Left renal cortex interstitium (tissue), 4 donors: ENCODE results near the gene SLC13A2. TPM values are rescaled to one million over a fixed set of nuclear protein-coding genes. Genes with fewer than 3 reads are reported as not detected.
"Not testable (repeated sequence)": the region's sequence is repeated elsewhere in the genome, so short reads cannot be mapped to it uniquely, and the experiment has no call there.

ENCODE experiments used
- DNase-seq, 4 donors: peaks; one replicate each; pipeline ENCODE4 v3.0.0-alpha.2; 2013; ENCODE audit warnings: low read depth in 4 of 4, low spot score in 2 of 4, missing footprints in 1 of 4
- polyA plus RNA-seq, 4 donors: library from polyadenylated mRNA; unstranded; fragments of 120-200 nt; gene quantifications; one replicate each; pipeline ENCODE4 v1.2.1, GENCODE V29; 2013; ENCODE audit not compliant: insufficient read length in 4 of 4

The SLC13A2 gene, protein sequence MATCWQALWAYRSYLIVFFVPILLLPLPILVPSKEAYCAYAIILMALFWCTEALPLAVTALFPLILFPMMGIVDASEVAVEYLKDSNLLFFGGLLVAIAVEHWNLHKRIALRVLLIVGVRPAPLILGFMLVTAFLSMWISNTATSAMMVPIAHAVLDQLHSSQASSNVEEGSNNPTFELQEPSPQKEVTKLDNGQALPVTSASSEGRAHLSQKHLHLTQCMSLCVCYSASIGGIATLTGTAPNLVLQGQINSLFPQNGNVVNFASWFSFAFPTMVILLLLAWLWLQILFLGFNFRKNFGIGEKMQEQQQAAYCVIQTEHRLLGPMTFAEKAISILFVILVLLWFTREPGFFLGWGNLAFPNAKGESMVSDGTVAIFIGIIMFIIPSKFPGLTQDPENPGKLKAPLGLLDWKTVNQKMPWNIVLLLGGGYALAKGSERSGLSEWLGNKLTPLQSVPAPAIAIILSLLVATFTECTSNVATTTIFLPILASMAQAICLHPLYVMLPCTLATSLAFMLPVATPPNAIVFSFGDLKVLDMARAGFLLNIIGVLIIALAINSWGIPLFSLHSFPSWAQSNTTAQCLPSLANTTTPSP
- polyA plus RNA-seq: 10 to 100 TPM in 3 of 4 donors, 1 to 10 TPM in 1; 6.0 to 19.3 (median 14.6) TPM

DNA sequence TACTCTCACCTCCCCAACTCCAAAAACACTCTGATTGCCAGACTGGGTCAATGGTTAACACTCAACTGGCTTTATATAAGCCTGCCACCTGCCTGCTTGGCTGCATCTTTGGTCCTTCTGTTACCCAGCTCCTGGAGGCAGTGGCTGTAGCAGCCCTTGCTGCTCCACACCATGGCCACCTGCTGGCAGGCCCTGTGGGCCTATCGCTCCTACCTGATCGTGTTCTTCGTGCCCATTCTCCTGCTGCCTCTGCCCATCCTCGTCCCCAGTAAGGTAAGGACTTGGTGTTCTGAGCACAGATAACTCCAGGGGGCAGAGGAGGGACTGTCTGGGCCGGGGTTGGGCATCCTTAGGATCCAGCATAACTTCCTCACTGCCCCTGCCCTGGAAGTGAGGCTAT is at the start of gene SLC13A2:
Gene SLC13A2, plus strand, starts transcription at position 103 of the 400 bp plus-strand sequence. Its CDS starts 69 bp downstream, at position 172.
- DNase-seq: no peak

DNA sequence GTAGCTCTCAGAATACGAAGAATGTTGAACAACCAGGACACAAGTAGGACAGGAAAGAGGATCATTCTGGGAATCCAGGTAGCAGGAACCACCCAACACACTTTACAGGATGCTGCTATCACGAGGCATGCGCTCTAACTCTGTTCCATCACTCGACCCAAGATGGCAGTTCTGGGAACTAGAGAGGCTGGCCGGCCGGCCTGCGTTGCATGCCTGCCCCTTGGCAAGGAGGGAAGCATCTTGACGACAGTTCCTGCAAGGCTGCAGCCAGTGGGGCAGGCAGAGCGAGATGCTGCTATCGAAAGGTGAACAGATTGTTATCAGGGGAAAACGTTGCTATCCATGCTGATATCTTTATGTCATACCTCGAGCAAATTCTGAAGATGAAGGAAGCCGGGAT is 48.2 kb upstream of the SLC13A2 start:
- DNase-seq: no peak

DNA sequence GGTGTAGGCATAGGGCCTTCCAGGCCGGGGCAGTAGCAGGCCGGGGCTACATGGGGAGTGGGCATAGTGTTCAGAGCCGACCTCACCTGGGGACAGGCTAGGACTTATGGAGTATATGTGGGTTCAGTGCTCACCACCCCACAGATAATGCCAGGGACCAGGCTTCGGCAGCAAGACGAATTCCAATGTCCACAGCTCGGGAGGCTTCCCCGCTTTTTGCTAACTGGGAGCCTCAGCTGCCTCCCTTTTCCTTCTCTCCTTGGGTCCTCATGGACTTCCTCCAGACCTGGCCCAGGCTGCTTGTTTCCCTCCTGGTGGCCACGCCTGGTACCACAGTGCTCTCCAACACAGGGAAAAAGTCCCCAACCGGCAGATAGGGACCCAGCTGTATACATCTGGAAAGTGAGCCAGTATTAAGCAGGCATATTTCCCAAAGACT is 47.3 kb upstream of the SLC13A2 start:
- DNase-seq: no peak

DNA sequence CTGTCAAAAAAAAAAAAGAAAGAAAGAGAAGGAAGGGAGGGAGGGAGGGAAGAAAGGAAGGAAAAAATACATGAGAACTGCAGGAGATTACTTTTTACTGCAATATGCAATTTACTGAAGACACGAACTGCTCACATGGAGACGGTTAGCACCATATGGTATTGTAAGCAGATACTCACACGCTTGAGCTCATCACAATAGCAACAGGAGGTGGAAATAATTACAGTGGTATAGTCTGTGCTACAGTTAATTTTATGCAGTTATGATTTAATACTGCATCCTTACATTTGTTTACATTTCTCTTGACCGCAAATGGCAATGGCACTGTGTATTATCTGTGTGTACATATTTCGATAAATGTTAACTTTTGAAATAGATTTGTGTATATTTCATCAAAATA is 46.1 kb upstream of the SLC13A2 start:
- no peak for DNase-seq

DNA sequence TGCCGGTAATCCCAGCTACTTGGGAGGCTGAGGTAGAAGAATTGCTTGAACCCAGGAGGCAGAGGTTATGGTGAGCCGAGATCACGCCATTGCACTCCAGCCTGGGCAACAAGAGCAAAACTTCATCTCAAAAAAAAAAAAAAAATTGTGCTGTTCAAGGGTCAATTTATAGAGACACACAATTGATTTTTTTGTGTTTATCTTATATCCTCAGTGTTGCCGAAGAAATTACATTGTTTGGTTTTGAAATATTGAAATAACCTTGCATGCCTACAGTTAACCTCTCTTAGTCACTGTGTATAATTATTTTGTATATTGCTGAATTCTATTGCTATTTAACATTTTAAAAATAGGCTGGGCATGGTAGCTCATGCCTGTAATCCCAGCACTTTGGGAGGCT is 45.5 kb upstream of the SLC13A2 start:
- DNase-seq: not testable (repeated sequence)

DNA sequence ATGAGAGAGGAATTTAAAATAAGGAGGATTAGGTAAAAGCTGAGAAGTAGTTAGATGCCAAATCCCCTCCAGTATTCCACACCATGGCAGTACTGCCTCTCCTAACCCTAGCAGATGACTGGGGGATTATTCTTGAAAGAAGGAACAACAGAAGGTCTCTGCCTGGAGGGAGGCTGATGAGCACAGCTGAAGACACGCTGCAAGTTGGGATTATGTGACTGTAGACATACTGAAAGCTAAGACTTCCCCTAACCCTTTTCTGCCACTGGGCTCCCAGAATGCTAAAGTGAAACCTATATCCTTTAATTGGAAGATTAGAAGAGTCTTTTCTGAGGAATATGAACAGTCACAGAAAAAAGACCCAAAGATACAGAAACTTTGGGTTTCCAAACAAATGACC is 39.7 kb upstream of the SLC13A2 start:
- no peak for DNase-seq

DNA sequence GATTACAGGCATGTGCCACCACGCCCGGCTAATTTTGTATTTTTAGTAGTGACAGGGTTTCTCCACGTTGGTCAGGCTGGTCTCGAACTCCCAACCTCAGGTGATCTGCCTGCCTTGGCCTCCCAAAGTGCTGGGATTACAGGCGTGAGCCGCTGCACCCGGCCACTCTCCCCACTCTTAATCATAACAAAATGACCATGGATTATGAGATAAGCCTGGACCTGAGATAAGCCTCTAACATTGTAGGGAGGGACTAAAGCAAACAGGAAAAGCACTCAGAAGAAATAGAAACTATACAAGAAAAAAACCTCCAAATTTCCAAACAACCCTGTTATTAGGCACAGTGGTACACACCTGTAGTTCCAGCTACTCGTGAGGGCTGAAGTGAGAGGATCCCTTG is 39.1 kb upstream of the SLC13A2 start:
- not testable (repeated sequence) for DNase-seq

DNA sequence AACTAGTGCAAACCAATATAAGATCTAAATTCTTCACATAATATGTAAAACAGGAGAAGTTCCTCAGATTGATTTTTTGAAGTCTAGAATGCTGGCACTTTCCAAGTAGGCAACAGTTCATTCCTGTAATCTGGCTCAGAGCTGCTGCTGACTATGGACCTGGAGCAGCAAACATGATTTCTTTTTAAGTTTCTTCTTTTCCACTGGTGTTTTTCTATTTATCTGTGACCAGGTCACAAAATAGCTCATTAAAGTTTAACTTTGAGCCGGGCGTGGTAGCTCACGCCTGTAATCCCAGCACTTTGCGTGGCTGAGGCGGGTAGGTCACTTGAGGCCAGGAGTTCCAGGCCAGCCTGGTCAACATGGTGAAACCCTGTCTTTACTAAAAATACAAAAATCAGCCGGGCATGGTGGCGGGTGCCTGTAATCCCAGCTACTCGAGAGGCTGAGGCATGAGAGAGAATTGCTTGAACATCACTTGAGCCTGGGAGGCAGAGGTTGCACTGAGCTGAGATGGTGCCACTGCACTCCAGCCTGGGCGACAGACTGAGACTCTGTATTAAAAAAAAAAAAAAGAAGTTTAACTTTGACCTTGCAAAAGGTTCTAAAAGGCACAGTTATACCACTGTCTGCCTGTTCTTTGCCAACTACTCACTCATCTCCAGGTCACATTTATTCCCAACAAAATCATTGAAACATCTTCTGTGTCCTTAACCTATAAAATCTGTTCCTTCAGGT is 29.4 kb upstream of the SLC13A2 start:
- DNase-seq: no peak

DNA sequence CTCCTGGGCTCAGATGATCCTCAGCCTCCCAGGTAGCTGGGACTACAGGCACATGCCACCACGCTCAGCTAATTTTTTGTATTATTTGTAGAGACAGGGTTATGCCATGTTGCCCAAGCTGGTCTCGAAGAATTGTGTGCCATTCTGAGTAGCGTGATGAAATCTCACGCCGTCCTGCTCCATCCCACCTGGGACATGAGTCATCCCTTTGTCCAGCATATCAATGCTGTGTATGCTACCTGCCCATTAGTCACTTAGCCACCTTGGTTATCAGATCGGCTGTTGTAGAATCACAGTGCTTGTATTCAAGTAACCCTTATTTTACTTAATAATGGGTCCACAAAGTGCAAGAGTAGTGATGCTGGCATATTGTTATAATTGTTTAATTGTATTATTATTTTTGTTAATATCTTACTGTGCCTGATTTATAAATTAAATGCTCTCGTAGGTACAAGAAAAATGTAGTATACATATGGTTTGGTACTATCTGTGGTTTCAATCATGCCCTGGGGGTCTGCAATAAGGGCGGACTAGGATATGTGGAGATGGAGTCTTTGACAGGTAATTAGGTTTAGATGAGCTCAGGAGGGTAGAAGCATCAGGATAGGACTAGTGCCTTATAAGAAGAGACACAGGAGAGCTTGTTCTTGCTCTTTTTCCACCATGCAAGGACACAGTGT is 26.6 kb upstream of the SLC13A2 start:
- no peak for DNase-seq

DNA sequence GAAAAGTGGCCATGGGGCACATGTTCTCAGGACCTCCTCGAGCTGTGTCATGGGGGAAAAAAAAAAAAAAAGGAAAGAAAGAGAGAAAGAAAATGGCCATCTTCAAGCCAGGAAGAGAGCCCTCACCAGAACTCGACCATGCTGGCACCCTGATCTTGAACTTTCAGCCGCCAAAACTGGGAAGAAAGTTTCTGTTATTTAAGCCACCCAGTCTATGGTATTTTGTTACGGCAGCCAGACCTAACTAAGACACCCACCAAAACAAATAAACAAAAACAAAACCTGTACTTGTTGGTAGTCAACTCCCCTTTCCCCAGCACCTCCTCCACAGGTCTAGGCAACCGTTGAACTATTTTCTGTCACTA is 26.1 kb upstream of the SLC13A2 start:
- no peak for DNase-seq

DNA sequence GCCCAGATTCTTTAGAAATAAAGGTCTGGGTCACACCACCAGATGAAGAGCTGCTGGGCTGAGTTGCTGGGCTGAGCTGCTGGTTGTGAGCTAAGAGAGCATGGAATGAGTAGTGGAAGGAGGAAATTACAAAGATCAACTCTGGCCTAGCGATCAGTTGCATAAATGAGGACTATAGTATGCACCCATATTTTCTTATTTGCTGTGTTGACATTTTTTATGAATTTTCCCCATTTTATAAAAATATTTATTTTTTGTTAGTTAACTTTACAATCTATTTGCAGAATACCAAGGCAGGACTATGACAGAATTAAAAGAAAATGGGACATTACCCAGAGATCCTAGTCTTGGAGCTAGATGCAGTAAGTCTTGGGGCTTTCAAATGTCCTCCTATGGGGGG is 23.6 kb upstream of the SLC13A2 start:
- DNase-seq: no peak

DNA sequence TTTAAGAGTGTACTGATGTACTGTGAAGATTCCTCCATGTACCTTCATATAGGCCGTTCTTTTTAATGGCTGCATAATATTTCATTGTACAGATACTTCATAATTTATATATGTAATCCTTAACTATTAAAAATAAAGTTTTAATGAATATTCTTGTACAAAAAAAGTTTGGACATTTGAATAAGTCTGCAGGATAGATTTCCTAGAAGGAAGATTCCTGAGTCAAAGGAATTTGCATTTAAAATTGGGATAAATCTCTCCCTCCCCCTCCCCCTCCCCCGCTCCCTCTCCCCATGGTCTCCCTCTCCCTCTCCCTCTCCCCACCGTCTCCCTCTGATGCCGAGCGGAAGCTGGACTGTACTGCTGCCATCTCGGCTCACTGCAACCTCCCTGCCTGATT is 15.6 kb upstream of the SLC13A2 start:
- DNase-seq: no peak

DNA sequence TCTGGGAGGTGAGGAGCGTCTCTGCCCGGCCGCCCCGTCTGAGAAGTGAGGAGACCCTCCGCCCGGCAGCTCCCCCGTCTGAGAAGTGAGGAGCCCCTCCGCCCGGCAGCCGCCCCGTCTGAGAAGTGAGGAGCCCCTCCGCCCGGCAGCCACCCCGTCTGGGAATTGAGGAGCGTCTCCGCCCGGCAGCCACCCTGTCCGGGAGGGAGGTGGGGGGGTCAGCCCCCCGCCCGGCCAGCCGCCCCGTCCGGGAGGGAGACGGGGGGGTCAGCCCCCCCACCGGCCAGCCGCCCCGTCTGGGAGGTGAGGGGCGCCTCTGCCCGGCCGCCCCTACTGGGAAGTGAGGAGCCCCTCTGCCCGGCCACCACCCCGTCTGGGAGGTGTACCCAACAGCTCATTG is 14.6 kb upstream of the SLC13A2 start:
- not testable (repeated sequence) for DNase-seq

DNA sequence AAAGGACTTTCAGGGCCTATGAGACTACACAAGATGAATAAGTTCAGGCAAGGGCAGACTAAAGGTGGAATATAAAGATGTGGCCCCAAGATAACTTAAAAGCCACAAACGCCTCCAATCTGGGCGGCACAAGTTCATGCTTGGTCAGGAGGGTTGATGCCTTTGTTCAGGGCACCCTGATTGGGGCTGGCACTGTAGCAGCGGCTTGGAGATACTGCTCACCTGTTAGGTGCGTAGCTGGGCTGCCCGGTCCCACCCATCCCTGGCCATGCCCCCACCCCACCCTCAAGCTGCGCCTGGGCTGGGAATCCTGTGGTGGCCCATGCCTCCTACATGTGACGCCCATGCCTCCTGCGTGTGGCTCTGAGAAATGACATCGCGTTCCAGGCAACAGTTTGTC is 12.5 kb upstream of the SLC13A2 start:
- DNase-seq: no peak

DNA sequence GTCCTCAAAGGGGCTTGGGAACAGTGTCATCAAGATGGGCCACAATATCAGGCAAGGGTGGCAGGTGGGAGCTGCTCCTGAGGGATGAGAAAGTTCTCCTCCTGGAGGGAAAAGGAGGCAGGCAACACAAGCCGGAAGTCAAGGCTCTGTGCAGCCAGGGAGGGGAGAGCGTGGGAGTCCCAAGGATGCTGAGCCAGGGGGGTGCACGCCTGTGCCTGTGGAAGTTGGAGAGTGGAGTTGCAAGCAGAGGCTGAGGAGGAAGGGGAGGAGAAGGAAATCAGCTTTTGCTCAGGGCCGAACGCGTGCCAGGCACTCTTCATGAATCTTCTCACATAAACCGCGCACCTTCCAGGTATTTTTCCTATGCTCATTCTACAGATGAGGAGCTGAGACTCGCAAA is 7.4 kb upstream of the SLC13A2 start:
- DNase-seq: no peak

DNA sequence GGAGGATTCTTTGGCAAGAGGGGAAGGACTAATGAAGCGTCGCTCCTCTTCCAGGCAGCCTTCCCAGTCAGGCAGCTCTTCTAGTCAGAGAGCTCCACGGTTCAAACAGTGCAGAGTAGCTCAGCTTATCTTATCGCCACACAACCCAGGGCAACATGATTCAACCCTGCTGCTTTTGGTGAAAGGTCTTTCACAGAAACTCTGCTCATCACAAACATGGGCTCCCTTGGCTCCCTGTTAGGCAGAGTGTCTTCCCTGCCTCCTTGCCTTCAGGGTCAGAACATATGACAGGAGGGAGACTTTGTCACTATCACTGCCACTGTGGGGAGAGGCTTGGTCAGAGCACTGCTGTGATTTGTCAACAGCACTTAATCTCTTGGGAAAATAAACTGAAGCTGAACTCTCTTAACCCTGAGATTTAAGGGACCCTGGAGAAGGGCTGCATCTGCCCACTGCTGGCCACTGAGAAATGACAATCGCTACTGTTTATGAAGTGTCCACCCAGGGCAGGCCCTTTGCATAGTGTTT is 6.9 kb upstream of the SLC13A2 start:
- no peak for DNase-seq

DNA sequence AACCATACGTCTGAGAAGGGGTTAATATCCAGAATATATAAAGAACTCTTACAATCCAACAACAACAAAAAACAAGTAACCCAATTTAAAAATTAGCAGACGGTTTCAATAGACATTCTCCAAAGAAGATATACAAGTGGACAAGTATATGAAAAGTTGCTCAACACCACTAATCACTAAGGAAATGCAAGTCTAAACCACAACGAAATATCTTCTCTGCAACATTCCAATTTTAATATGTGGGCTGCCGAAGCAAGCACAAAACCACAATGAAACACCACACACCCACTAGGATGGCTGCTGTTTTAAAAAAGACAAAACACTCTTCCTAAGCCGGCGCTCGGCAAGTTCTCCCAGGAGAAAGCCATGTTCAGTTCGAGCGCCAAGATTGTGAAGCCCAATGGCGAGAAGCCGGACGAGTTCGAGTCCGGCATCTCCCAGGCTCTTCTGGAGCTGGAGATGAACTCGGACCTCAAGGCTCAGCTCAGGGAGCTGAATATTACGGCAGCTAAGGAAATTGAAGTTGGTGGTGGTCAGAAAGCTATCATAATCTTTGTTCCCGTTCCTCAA is 5.9 kb upstream of the SLC13A2 start:
- no peak for DNase-seq

DNA sequence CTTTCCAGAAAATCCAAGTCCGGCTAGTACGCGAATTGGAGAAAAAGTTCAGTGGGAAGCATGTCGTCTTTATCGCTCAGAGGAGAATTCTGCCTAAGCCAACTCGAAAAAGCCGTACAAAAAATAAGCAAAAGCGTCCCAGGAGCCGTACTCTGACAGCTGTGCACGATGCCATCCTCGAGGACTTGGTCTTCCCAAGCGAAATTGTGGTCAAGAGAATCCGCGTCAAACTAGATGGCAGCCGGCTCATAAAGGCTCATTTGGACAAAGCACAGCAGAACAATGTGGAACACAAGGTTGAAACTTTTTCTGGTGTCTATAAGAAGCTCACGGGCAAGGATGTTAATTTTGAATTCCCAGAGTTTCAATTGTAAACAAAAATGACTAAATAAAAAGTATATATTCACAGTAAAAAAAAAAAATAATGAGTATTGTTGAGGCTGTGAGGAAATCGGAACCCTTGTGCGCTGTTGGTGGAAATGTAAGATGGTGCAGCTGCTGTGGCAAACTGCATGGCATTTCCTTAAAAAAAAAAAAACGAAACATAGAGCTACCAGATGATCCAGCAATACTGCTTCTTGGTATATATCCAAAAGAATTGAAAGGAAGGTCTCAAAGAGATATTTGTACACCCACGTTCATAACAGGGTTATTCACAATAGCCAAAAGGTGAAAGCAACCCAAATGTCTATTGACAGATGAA is 5.3 kb upstream of the SLC13A2 start:
- DNase-seq: not testable (repeated sequence)

DNA sequence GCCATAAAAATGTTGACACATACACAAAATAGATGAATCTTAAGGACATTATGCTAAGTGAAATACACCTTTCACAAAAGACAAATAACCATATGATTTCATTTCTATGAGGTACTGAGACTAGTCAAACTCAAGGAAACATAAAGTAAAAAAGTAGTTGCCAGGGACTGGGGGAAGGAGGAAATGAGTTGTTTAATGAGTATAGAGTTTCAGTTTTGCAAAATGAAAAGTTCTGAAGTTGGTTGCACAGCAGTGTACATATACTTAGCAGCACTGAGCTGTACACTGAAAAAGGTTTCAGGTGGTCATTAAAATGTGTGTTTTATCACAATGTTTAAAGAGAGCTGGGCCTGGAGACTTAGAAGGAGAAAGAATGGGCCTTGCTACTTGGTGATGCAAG is 4.7 kb upstream of the SLC13A2 start:
- no peak for DNase-seq

DNA sequence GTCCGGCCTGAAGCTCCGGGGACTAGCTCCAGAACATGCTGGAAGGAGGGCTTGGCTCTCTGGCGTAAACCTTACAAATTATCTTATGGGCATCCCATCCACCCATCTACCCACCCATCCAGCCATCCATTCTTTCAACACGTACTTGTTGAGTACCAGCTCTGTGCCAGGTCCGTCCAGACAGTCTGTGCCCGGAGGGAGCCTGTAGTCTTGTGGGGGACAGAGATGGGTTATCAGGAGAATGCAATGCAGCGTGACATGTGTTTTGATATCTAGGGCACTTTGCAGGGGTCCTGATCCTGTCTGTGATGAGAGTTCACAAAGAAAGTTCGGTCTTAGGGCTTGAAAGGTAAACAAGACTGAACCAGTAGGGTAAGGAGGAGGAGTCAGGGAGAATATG is 4.1 kb upstream of the SLC13A2 start:
- DNase-seq: no peak
